ENCODE data around the gene TENM4.

TENM4 gene

GRCh38 chr11:78660471-78660870 is 780.4 kb downstream of the TENM4 start:
- H2AFZ ChIP-seq (ENCODE audit: low read depth, low read length), result no peak overlapping the region
- DNase-seq (no peak), ATAC-seq (ENCODE audit: insufficient read depth, low read depth) (no peak)
- no peaks in the 10 kb centered on the region for H3K9me3 ChIP-seq (ENCODE audit: insufficient read depth, low read length, severe bottlenecking)
- no peak overlapping the region for H3K4me2 ChIP-seq (ENCODE audit: insufficient read depth, low read length)
- no peak overlapping the region for H3K9ac ChIP-seq (ENCODE audit: low read depth, low read length)
- H3K27ac ChIP-seq (ENCODE audit: low read length), result no peak overlapping the region
- no peaks in the 10 kb centered on the region for H4K20me1 ChIP-seq (ENCODE audit: insufficient read depth, low read length)
- H3K79me2 ChIP-seq (ENCODE audit: insufficient read depth, low read length), result no peaks in the 10 kb centered on the region
- peaks cover 9% of the 10 kb centered on the region for H3K27me3 ChIP-seq (ENCODE audit: insufficient read depth, low read length, poor library complexity)
- TF ChIP-seq CTCF (IDR thresholded peaks at IDR 0.05; ENCODE audit: borderline replicate concordance, extremely low read depth, low read length, poor library complexity, severe bottlenecking), result no peak
- TF ChIP-seq EZH2 (IDR thresholded peaks at IDR 0.05; ENCODE audit: borderline replicate concordance, low read depth, low read length, severe bottlenecking), result no peak
- no peak overlapping the region for H3K4me3 ChIP-seq (ENCODE audit: low read depth in 1 of 2, low read length in 2 of 2)
- H3K36me3 ChIP-seq (ENCODE audit: insufficient read depth, low read length), result no peaks in the 10 kb centered on the region
- no peaks in the 10 kb centered on the region for H3K4me1 ChIP-seq (ENCODE audit: insufficient read depth, low read length)

- Histone ChIP-seq H3K4me2 (ENCODE audit: insufficient read depth, low read length) (no peak overlapping the region), H2AFZ (ENCODE audit: low read depth, low read length) (no peak overlapping the region), H3K4me3 (ENCODE audit: low read depth in 1 of 2, low read length in 2 of 2) (no peak overlapping the region), H3K27ac (ENCODE audit: low read length) (no peak overlapping the region), H3K27me3 (ENCODE audit: insufficient read depth, low read length, poor library complexity) (peaks cover 13% of the 10 kb centered on the region), H3K4me1 (ENCODE audit: insufficient read depth, low read length) (no peaks in the 10 kb centered on the region), H4K20me1 (ENCODE audit: insufficient read depth, low read length) (no peaks in the 10 kb centered on the region), H3K9ac (ENCODE audit: low read depth, low read length) (no peak overlapping the region), H3K9me3 (ENCODE audit: insufficient read depth, low read length, severe bottlenecking) (no peaks in the 10 kb centered on the region), H3K36me3 (ENCODE audit: insufficient read depth, low read length) (no peaks in the 10 kb centered on the region), H3K79me2 (ENCODE audit: insufficient read depth, low read length) (no peaks in the 10 kb centered on the region)
- ATAC-seq (ENCODE audit: insufficient read depth, low read depth), result no peak
- DNase-seq, result no peak
- TF ChIP-seq CTCF (IDR thresholded peaks at IDR 0.05; ENCODE audit: borderline replicate concordance, extremely low read depth, low read length, poor library complexity, severe bottlenecking) (no peak), EZH2 (IDR thresholded peaks at IDR 0.05; ENCODE audit: borderline replicate concordance, low read depth, low read length, severe bottlenecking) (no peak)
Observed at GRCh38 chr11:78659326-78660270, 781.2 kb downstream of the TENM4 start.

- H3K27me3 ChIP-seq (ENCODE audit: insufficient read depth, low read length, poor library complexity), result peaks cover 16% of the 10 kb centered on the region
- H3K9me3 ChIP-seq (ENCODE audit: insufficient read depth, low read length, severe bottlenecking), result no peaks in the 10 kb centered on the region
- no peak overlapping the region for H3K27ac ChIP-seq (ENCODE audit: low read length)
- no peak overlapping the region for H3K9ac ChIP-seq (ENCODE audit: low read depth, low read length)
- no peaks in the 10 kb centered on the region for H3K79me2 ChIP-seq (ENCODE audit: insufficient read depth, low read length)
- no peaks in the 10 kb centered on the region for H4K20me1 ChIP-seq (ENCODE audit: insufficient read depth, low read length)
- no peak overlapping the region for H3K4me3 ChIP-seq (ENCODE audit: low read depth in 1 of 2, low read length in 2 of 2)
- DNase-seq, result no peak
- H2AFZ ChIP-seq (ENCODE audit: low read depth, low read length), result no peak overlapping the region
- no peak overlapping the region for H3K4me2 ChIP-seq (ENCODE audit: insufficient read depth, low read length)
- no peaks in the 10 kb centered on the region for H3K36me3 ChIP-seq (ENCODE audit: insufficient read depth, low read length)
- no peak for ATAC-seq (ENCODE audit: insufficient read depth, low read depth)
- no peaks in the 10 kb centered on the region for H3K4me1 ChIP-seq (ENCODE audit: insufficient read depth, low read length)
- TF ChIP-seq CTCF (IDR thresholded peaks at IDR 0.05; ENCODE audit: borderline replicate concordance, extremely low read depth, low read length, poor library complexity, severe bottlenecking) (no peak), EZH2 (IDR thresholded peaks at IDR 0.05; ENCODE audit: borderline replicate concordance, low read depth, low read length, severe bottlenecking) (no peak)
Observed at GRCh38 chr11:78657968-78658839, 782.6 kb downstream of the TENM4 start.

Measured in DND-41 (cell line).